T-helper 2 cell treated with Interferon-gamma antibody and Interleukin-4, amounts not matched to agents 100 ng/mL and 5 ng/mL, for 36 hours (primary cell): ENCODE data around the gene CDC42BPB. TPM values are rescaled to one million over a fixed set of nuclear protein-coding genes. Genes with fewer than 3 reads are reported as not detected.

Source experiments
- intact Hi-C: fragments of 100-400 bp; cut with micrococcal nuclease; formaldehyde crosslinking; loops from one replicate; pipeline ENCODE4 v1.15.1; 2023
- total RNA-seq: library from RNA; stranded (reverse); gene quantifications from 2 replicates; pipeline ENCODE4 v1.2.3, GENCODE V29; 2022

Gene CDC42BPB
- total RNA-seq, 1 donor from 2014 or later = 0.82 TPM

DNA sequence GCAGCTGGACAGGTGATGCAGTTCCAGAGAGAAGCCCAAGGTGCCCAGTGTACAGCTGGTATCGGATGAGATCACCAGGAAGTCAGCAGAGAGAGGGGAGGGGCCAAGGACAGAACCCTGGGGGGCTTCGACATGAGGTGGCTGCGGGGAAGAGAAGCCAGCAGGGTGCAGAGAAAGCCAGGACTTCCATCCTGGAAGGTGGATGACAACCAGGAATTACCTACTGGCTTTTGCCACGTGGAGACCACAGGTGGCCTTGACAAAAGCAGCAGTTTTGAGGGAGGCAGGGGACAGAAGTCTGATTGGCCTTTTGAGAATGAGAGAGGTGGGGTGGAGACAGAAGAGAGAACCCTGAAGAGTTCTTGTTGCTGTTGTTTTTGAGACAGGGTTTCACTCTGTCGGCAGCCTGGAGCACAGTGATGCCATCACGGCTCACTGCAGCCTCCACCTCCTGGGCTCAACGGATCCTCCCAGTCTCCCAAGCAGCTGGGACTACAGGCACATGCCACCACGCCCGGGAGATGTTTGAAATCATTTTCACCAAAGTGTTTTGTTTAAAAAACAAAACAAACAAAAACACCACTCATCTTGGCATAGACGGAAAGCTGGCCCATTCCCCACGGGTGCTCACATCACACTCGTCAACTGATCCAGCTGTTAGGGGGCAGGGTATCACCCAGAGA, 35.2 kb downstream of the CDC42BPB start:
- intact Hi-C loops = no loop called here

DNA sequence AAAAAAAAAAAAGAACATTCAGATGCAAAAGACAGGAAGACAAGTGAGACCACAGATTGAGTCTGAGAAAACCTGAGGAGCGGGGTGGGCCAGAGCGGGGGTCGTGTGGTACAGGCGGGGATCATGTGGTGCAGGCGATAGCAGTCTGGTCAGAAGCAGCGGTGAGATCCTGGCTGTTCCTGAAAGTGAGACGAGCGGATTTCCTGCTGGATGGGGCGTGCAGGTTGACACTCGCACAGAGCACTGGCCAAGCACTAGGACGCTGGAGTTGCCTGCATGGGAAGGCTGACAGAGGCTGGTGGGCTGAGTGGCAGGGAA, 35.7 kb downstream of the CDC42BPB start:
- intact Hi-C loops = no loop called here

DNA sequence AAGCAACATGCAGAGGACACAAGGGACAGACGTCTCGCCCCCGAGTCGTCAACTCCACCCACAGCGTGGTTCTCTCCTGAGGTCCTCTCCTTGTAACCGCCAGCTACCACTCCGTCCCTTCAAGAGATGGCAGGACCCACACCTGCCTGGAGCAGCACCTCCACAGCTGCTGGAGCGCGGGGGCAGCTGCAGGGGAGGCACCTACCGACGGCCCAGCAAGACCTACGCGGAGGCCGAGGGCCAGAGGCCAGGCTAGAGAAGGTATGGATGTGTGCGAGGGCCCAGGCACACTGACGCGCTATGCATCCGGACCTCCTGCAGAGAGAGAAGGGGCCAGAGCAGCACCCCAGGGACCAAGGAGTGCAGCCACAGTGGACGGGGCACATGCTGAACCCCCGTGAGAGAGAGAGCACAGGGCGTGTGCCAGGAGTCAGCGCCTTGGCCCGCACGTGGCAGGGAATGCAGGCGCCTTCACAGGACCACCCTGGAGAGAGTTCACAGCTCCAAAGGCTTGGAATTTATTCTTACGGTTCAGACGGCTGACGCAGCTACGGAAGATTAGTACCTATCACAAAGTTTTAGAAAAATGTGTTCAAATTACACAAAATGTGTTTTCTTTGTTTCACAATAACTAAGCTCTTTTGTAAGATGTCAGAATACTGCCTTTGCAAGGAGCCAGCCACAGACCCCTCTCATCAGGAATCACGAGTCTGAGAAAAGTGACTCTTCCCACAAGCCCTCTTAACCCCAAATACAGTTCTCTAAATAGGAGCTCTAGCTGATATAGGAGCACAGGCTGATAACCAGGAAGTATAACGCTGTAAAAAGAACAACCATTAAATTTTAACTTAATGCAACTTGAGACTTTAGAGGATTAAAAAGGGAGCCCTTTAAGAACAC, 36.8 kb downstream of the CDC42BPB start:
- intact Hi-C loops = no loop called here

DNA sequence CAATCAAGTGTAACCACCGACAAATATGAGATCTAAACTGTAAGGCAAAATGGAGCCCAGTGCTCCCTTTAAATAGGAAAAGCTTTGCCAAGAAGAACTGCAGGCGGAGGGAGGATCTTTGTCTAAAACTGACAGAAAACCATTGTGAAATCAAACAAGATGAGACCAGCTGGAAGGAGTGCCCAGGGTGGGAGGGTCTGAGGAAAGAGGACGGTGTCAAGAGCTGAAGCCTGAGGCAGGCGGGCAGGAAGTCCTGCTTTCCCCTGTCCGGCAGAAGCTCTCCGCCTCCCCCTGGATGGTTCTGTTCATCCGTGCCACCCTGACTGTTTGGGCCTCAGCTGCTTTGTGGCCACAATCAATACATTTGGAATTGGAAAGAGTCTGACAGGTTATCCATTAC, 37.5 kb downstream of the CDC42BPB start:
- intact Hi-C loops = no loop called here

DNA sequence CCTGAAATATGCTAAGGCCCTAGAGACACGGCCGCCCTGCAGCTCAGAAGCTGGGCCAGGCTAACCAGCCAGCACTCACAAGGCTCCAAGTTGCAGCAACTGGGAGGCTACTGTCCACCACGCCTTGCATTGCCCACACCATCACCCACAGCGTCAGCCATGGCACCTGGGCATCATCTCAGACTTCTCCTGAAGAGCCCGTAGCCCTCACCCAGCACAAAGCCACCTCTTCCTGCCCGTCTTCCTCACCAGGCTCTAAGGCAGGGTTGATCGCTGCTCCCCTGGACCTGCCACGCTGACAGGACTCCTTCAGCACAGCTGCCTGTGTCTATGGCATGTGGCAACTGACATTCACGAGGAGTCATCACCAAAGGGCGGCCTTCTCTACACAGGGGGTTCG, 38.1 kb downstream of the CDC42BPB start:
- intact Hi-C loops = no loop called here

DNA sequence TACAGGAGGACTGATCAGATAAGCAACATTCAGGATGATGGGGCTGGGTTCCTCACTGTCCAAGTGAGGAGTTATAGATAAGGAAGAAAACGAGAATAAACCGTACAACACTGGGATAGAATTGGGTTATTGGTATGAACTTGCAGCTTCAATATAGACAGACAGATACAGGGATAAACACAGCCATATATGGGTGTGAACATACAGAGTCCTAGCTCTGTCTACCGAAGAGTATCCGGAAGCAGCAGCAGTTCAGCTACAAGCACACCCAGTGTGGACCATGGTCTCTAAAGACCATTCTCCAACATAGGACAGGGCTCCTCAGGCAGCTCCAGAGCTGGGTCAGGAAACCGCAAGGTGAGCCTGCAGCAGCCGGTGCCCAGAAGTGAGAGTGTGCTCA, 40.8 kb downstream of the CDC42BPB start:
- intact Hi-C loops = no loop called here

DNA sequence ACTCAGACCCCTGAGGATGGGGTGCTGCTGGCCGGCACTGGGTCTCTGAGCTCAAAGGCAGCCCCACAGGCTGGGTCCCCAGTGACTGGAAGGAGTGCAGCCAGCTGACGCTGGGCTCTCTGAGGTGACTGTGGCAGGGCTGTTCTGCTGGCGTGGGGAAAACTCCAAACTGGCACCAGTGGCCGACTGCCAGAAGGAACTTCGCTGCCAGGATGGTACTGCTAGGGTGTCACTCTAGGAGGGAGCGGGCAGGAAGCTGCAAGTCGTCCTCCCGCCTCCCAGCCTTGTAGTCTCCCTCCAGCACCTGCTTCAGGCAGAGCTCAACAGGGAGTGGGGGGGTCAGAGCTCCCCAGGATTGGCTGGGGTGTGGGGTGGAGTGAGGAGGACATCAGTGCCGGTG, 41.3 kb downstream of the CDC42BPB start:
- intact Hi-C loops = no loop called here

DNA sequence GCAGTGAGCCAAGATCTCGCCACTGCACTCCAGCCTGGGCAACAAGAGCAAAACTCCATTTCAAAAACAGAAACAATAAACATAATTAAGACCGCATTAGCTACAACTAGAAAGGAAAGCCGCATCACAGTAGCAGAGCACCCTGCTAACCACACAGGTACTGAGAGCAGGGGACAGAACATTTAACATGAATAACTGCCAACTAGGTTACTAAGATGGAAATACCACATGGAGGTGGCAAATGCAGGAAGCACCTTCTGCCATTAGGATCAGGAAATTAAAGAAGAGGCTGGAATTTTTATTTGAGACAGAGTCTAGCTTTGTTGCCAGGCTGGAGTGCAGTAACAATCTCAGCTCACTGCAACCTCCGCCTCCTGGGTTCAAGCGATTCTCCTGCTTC, 41.9 kb downstream of the CDC42BPB start:
- intact Hi-C loops = no loop called here

DNA sequence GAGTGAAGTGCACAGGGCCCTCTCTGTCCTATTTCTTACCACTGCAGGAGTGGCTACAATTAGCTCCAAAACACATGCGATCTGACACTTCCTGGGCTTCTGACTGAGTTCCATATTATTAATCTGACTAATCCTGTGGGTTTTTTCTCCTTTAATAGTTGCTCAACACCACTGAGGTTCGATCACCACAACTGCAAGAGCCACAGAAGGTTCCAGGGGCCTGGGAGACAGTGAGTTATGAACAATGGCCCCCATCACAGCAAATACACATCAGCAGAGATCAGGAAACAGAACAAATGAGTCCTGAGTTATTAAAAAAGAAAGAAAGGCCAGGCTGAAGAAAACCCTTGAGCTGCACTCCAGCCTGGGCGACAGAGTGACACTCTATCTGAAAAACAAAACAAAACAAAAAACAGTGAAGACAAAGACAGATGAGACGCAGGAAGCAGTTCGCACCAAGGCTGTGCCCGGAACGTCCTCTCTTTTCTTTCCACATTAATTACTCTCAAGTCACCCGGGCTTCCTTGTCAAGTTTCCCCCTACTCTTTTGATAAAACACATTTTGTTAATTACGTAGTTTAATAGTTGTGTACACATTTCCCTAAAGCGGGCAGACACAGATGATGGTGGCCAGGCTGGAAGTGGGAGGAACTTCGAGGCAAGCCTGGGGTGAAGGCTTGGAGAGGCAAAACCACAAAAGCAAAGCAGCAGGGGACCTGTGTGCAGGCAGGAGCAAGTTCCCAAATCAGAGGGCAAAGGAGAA, 42.7 kb downstream of the CDC42BPB start:
- intact Hi-C loops = no loop called here

DNA sequence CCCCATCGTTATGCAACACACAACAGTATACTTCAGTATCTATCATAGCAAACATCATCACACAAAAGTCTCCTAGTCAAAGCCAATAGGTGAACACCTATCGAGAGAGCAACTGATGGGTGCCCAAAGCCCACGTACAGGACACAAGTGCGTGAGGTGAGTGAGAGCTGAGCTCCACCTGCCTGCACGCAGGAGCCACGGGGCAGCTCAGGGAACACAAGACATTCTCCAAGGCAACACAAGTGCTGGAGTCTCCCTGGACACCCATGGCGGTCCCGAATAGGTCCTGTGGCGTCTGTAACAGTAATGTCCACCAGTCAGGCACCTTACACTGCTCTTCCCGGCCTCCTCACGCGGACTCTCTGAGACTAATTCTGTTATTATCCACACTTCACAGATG, 44.3 kb downstream of the CDC42BPB start:
- intact Hi-C loops = no loop called here

DNA sequence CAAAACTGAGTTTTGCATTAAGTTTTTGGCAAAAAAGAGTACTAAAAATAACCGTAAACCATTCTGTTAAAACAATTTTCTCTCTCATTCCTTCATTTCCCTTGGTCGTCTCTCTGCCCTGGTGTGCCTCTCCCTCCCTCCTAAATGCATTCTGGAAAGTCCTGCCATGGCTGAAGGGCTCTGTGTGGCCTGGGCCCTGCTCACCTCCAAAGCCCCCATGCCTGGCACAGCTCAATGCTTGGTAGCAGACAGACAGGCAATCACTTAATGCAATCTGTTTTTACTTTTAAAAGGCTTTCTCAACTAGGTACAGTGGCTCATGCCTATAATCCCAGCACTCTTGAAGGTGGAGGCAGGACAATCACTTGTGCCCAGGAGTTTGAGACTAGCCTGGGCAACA, 47.8 kb downstream of the CDC42BPB start:
- intact Hi-C loops = no loop called here

DNA sequence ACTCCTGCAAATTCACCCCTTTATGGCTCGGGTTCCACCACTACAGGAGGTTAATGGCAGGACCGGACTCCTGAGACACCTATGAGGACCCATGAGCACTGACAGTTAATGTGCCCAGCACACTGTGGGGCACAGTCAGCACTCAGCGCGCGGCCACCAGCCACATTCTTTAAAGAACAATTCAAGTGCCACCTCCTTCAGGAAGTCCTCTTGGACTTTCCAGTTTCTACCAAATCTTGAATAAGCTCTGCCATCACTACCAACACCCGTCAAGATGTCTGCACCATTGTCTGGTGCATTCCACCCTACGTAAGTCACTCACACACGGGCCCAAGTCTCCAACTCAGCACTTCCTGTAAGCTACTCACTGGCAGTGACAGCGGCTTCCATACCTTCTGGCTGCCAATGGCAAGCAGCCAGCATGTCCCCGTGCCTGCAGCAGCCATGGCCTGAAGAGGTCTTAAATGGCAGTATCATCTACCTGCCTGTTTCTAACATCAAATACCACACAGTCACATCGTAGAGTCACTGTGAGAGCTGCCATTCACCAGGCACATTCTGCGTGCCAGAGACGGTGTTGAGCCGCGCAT, 48.5 kb downstream of the CDC42BPB start:
- intact Hi-C loops = no loop called here

DNA sequence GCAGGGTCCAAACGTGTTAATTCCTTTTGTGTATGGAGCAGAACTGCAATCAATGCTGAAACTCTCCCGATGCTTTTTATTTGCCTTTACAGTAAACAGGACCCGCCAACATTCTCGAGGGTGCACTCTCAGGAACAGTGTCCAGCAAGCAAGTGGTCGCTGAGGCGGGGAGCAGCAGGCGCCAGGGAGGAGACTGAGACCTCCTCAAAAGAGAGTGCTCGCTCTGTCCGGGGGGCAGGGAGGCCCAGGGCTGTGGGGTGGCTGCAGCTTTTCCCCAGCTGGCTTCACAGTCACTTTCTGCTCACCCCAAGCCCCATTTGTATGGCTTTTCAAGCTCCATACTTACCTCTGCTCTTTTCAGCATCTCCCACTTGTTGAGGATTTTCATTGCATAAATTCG, 49.2 kb downstream of the CDC42BPB start:
- intact Hi-C loops = no loop called here

DNA sequence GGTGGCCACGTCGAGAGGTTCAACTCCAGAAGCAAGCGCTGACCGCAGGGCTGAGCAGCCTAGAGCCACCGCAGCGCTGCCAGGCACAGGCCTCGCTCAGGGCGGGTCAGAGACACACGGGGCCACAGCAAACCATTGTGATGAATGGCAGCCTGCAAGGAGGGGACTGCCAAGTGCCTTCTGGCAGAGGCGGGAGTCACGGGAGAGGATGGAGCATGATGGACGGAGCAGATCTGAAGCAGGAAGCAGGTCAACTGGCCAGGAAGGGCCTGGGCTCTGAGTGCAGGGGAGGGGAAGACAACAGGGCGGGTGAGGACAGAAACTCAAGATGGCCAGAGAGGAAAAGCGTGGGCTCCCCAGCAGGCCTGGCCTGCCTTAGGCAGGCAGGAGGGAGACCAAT, 49.8 kb downstream of the CDC42BPB start:
- intact Hi-C loops = no loop called here

DNA sequence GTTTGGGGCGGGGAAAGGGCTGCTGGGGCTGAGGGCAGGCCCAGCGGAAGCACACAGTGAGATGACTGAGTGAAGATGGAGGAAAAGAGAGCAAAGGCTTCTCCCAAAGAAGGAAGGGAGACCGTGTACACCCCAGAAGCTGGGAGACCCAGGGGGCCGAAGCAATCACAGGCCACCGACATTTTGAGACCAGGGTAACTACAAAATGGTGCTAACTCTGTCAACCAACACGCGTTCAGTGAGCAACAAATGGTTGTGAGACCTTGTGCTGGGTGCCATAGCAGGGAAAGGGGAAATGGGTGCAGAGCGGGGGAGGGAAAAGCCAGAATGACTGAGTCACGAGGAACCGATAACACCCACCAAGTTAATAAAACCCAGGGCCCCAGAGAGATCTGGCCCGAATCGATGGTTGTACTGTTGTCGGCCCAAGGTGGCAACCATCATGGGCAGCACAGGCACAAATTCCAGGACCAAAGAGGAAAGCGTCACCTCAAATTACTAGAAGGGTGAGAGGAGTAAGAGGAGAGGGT, 50.3 kb downstream of the CDC42BPB start:
- intact Hi-C loops = no loop called here

DNA sequence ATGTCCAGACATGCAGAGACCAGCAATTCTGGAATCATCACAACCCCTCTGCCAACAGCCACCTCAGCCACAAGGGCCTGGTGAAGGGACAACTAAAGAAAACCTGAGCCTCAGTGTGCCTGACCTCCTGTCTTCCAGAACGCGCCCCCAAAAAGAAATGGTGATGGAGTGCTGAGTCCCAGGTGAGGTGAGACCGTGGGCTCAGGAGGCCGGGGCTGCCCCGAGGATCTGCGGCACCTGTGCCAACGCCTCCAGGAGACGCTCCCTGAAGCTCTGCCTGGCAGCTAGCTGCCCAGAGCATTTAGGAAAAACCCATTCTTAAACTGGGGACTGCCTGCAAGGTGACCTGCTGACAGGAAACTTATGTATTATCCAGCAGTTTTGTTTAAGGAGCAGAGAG, 51.2 kb downstream of the CDC42BPB start:
- intact Hi-C loops = no loop called here

DNA sequence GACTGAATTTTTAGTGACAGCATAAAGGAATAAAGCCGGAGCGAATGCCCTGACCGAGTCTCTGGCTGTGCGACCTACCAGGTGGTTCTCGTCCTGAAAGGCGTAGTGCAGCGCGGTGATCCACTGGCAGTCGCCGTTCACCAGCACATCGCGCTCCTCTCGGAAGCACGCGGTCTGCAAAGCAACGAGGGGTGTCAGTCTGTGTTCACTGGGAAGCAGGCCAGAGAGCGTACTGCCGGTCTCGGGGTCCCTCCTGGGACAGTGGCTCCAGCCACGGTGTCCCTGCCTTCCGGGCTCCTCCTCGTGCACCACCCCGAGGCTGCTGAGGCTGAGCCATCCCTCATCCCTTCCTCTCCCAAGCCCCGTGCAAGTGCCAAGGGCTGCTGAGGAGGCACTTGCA, 53.5 kb downstream of the CDC42BPB start:
- intact Hi-C loops = no loop called here

DNA sequence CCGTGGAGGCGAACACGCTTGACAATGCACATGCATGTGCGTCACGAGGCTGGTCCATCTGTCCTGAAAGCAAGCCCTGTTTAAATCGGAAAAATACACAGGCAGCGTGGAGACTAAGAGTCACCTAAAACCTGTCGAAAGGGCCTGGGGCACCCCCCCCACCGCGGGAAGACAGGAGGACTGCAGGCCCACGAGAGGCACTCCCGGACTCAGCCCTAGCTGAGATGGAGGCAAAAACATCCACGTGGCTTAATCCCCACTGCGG, 54.1 kb downstream of the CDC42BPB start:
- intact Hi-C loops = no loop called here

DNA sequence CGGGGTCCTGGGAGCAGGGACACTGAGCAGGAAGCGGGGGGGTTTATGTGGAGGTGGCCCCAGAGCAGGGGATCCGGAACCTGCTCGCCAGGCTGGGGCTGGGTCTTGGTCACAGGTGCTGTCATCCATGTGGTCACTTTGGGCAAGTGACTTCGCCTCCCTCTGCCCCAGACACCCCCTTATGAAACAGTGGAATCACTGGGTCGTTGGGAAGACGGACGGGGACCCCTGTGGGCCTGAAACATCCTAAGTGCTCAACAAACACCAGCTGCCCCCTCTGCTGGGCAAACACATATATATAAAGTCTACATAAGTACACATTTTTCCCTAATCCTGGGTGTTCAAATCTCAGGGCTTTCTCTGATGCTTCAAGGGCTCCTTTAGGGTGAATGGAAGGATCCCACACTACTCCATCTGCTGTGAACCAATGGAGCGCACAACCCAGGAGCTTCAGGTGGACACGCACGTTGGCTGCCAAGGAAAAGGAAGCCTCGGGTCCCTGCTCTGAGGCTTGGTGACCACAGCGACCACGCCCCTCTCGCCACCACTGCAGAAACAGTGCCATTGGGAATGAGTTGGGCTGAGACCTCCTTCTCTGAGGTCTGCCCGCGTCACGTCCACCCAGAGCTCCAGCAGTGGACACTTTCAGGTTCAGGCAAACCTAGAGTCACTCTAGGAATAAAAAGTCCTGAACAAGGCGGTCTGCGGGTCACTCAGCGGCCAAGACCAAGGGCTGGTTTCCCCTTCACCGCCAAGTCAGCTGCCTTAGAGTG, 54.6 kb downstream of the CDC42BPB start:
- intact Hi-C loops = no loop called here

DNA sequence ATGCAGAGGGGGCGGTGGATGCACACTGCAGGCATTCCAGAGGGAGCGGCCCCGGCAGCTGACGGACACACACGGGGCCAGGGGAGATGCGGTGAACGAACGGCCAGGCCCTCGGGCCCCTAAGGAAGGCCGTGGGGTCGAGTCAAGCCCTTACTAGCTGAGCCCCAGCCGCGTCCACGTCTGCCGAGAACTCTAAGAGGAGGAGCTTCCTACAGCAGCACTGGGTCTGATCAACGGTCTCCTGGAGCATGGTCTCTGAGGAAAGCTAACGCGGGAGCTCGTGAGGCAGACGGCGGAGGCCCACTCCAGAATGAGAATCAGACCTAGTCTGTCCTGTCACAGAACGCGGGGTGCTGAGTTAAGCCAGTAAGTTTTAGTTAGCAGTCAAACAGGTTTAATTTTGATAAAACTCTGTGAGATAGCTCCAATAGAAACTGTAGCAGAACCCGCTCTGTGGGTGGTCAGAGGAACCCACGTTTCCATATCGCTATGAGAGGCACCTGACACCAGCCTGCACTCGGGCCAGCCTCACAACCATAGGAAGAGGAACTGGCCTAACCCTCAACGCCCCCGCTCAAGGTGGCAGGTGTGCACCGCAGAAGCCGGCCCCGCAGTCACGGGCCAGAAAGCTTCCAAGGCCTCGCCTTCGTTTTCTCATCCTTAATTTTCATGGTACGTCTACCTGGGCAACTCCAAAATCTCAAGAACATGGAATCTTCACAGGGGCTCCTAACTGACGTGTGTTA, 55.5 kb downstream of the CDC42BPB start:
- intact Hi-C loops = no loop called here
